Activated B cell treated with CpG ODN at 0.5 μM for 24 hours (primary cell): ENCODE results near the gene CILP2. TPM values are rescaled to one million over a fixed set of nuclear protein-coding genes. Genes with fewer than 3 reads are reported as not detected.
A peak's percentile ranks its signal among the peaks of the same experiment; 100 is the strongest.

Experiments used
- ATAC-seq: fragments of 200-7000 bp; cut with Tn5 transposase; one replicate; pipeline ENCODE4 v1.10.0; 2021; ENCODE audit warnings: low read depth, mild to moderate bottlenecking, moderate library complexity
- CTCF ChIA-PET: fragments of 350-600 bp; sonication (Branson Sonifier 250); formaldehyde crosslinking; loops from one replicate; lab custom pipeline; 2021; ENCODE audit warnings: antibody characterized with exemption; lab: Charles Lee
- POLR2A ChIA-PET: fragments of 350-600 bp; sonication (Branson Sonifier 250); formaldehyde crosslinking; loops from one replicate; lab custom pipeline; 2021; ENCODE audit warnings: antibody characterized with exemption; lab: Charles Lee
- DNase-seq: peaks from one replicate; pipeline ENCODE4 v3.0.0; 2022
- H3K27ac Mint-ChIP-seq: one replicate; pipeline ENCODE4 v1.8.0; 2020; ENCODE audit warnings: mixed read lengths
- H3K27me3 Mint-ChIP-seq: one replicate; pipeline ENCODE4 v1.8.0; 2021; ENCODE audit warnings: mixed read lengths
- H3K36me3 Mint-ChIP-seq: one replicate; pipeline ENCODE4 v1.8.0; 2021; ENCODE audit warnings: low read depth, mixed read lengths
- H3K4me1 Mint-ChIP-seq: one replicate; pipeline ENCODE4 v1.8.0; 2021; ENCODE audit warnings: mixed read lengths
- H3K4me3 Mint-ChIP-seq: one replicate; pipeline ENCODE4 v1.8.0; 2020; ENCODE audit warnings: mild to moderate bottlenecking, mixed read lengths
- H3K9me3 Mint-ChIP-seq: one replicate; pipeline ENCODE4 v1.8.0; 2020; ENCODE audit warnings: mixed read lengths
- intact Hi-C: fragments of 100-400 bp; cut with micrococcal nuclease; formaldehyde crosslinking; loops from one replicate; pipeline ENCODE4 v1.15.1; 2024
- total RNA-seq: library from RNA; stranded (reverse); gene quantifications from 2 replicates; pipeline ENCODE4 v1.2.3, GENCODE V29; 2022
- TF ChIP-seq, protein P1 (sequence below): fragments of 200-600 bp; IDR thresholded peaks from one replicate; pipeline ENCODE4 v1.8.0; 2022; ENCODE audit warnings: antibody characterized with exemption, mild to moderate bottlenecking

Gene CILP2
- total RNA-seq, 1 donor from 2014 or later = 0.27 TPM

DNA sequence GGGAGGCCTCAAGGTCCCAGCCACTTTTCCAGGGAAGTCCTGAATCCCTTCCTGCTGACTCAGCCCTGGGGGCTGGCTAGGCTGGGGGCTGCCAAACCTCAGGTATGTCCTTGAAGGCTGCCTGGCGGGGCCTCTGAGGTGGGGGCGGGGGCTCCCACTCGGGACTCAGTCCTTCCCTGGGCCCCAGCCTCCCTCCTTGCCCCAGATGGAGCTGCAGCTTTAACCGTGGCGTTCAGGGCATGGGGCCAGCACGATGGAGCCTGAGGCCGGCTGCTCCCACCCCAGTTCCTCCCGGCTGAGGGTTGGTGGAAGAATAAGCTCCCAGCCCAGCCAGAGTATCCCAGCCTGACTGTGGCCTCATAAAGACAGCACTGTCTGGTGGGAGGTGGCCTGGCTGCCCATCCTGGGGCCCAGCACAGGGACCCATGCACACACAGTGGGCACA is 12.4 kb downstream of the CILP2 start:
- CTCF ChIA-PET = no interaction called here
- DNase-seq (no peak), ATAC-seq (no peak)
- no peaks in the 10 kb centered on the region for H3K4me1 Mint-ChIP-seq
- no peaks in the 10 kb centered on the region for H3K36me3 Mint-ChIP-seq
- TF ChIP-seq, protein P1, sequence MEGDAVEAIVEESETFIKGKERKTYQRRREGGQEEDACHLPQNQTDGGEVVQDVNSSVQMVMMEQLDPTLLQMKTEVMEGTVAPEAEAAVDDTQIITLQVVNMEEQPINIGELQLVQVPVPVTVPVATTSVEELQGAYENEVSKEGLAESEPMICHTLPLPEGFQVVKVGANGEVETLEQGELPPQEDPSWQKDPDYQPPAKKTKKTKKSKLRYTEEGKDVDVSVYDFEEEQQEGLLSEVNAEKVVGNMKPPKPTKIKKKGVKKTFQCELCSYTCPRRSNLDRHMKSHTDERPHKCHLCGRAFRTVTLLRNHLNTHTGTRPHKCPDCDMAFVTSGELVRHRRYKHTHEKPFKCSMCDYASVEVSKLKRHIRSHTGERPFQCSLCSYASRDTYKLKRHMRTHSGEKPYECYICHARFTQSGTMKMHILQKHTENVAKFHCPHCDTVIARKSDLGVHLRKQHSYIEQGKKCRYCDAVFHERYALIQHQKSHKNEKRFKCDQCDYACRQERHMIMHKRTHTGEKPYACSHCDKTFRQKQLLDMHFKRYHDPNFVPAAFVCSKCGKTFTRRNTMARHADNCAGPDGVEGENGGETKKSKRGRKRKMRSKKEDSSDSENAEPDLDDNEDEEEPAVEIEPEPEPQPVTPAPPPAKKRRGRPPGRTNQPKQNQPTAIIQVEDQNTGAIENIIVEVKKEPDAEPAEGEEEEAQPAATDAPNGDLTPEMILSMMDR = no peak
- no peak overlapping the region for H3K4me3 Mint-ChIP-seq
- H3K27me3 Mint-ChIP-seq = peaks cover 5% of the 10 kb centered on the region
- intact Hi-C loops = no loop called here
- H3K27ac Mint-ChIP-seq = no peak overlapping the region
- H3K9me3 Mint-ChIP-seq = peaks cover 2% of the 10 kb centered on the region
- POLR2A ChIA-PET = no interaction called here

DNA sequence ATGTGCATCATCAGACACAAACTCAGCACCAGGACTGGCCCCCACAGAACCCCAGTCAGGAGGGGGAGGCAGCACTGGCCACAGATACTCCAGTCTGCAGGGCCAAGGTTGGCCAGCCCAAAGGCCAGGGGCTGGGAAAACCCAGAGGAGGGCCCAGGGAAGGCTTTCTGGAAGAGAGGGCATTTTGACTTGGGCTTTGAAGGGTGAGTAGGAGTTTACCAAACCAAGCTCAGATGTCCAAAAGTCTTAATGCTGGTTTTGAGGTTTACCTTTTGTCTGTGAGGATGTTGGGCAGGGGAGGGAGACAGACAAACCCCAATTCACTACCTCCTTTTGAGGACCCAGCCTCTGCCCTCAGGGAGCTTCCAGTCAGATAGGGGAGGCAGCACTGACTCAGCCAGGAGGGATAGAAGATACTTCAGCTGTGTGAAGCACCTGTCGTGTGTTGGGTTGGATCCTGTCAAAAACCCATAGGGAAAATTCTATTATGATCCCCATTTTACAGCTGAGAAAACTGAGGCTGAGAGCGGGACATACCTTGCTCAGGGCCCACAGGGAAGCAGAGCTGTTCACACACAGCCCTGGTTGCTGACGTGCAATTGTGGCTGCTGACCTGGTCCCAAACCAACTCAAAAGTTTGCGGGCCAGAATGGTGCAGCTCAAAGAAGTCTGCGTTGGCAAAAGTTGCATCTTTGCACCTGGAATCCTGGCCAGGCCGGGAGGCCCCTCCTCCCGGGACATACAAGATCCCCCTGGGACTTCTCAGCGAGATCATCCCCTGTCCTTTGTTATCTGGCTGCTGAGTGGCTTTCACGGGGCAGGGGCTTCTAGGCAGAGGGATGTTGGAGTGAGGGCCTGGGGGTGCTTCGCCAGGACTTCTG is 13.1 kb downstream of the CILP2 start:
- TF ChIP-seq, protein P1 = no peak
- intact Hi-C loops = no loop called here

DNA sequence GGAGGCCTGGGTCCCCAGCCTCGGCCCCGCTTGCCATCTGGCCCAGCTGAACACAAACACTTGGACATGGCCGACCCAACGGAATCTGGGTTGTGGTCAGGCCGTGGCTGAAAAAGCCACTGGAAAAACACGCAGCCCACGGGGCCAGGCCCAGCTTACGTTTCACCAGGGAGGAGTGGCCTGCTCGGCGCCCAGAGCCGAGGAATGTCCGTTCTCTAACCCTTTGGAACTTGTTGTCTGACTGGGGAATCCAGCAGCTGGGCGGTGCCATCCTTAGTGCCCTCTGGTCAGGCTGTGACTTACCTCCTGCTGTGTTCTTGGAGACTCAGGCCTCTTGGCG is 13.8 kb downstream of the CILP2 start:
- Mint-ChIP-seq H3K9me3 (peaks cover 2% of the 10 kb centered on the region), H3K27ac (no peak overlapping the region), H3K27me3 (peaks cover 5% of the 10 kb centered on the region), H3K4me1 (no peaks in the 10 kb centered on the region), H3K4me3 (no peak overlapping the region), H3K36me3 (no peaks in the 10 kb centered on the region)
- intact Hi-C loops = no loop called here
- ChIA-PET CTCF (interaction anchor here (0.8 kb wide), 1 partner anchor 9 kb away, joined by 3 read pairs; no protein-coding TSS in a partner anchor), POLR2A (no interaction called here)
- DNase-seq (no peak), ATAC-seq (no peak)
- TF ChIP-seq, protein P1 = no peak

More for the DNA sequence above, 13.1 kb downstream of the CILP2 start:
- Mint-ChIP-seq H3K4me1 (no peaks in the 10 kb centered on the region), H3K27ac (no peak overlapping the region), H3K36me3 (no peaks in the 10 kb centered on the region), H3K4me3 (no peak overlapping the region), H3K9me3 (peaks cover 2% of the 10 kb centered on the region), H3K27me3 (peaks cover 5% of the 10 kb centered on the region)
- DNase-seq (no peak), ATAC-seq (no peak)
- ChIA-PET CTCF (interaction anchor here (0.8 kb wide), 1 partner anchor 9 kb away, joined by 3 read pairs; no protein-coding TSS in a partner anchor), POLR2A (interaction anchor here (0.6 kb wide), 1 partner anchor 140 kb away, joined by 6 read pairs; no protein-coding TSS in a partner anchor)

DNA sequence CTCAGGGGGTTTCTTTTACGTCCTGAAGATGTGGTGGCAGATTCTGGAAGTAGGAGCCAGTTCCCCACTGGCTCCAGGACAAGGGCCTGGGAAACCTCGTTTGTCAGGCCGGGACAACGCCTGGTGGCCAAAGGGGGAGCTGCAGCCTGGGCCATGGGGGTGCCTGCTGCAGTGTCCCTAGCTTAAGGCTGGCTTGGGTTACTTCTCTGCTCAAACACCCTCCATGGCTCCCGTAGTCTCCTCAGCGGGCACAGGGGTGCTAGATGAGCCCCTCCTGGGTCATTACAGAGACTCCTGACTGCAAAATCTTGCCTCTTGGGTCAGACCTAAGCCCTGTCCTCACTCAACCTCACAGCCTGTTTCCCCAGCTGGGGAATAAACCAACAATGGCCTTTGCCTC is 14.7 kb downstream of the CILP2 start:
- H3K4me1 Mint-ChIP-seq = no peaks in the 10 kb centered on the region
- DNase-seq (no peak), ATAC-seq (peak; percentile 65)
- POLR2A ChIA-PET = interaction anchor here (1.2 kb wide), 1 partner anchor 111 kb away, joined by 3 read pairs; no protein-coding TSS in a partner anchor
- H3K27me3 Mint-ChIP-seq = peaks cover 5% of the 10 kb centered on the region
- H3K4me3 Mint-ChIP-seq = no peak overlapping the region
- CTCF ChIA-PET = interaction anchor here (0.7 to 1.3 kb wide), 2 partner anchors 43 to 44 kb away, joined by 3 read pairs; no protein-coding TSS in a partner anchor
- H3K9me3 Mint-ChIP-seq = peaks cover 2% of the 10 kb centered on the region
- no peaks in the 10 kb centered on the region for H3K36me3 Mint-ChIP-seq
- H3K27ac Mint-ChIP-seq = no peak overlapping the region
- intact Hi-C loops = no loop called here
- TF ChIP-seq, protein P1 = no peak

DNA sequence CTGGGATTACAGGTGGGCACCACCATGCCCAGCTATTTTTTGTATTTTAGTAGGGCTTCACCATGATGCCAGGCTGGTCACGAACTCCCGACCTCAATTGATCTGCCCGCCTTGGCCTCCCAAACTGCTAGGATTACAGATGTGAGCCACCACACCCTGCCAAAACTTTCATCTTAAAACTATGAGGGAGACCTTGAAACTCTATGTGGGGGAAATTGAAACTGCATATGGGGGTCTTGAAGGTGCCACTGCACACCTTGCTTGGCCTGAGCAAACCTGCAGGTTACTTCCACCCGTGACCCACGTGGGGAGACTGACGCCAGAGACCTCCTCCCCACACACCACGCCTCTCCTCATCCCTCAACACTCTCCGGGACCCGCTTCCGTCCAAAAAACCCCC is 15.6 kb downstream of the CILP2 start:
- POLR2A ChIA-PET = interaction anchor here (0.6 to 1.0 kb wide), 2 partner anchors 12 to 18 kb away, joined by 3 to 6 read pairs; no protein-coding TSS in a partner anchor
- no peak overlapping the region for H3K27ac Mint-ChIP-seq

More for the DNA sequence above, 15.6 kb downstream of the CILP2 start:
- Mint-ChIP-seq H3K27me3 (peaks cover 5% of the 10 kb centered on the region), H3K4me1 (no peaks in the 10 kb centered on the region), H3K36me3 (no peaks in the 10 kb centered on the region), H3K4me3 (no peak overlapping the region), H3K9me3 (peaks cover 2% of the 10 kb centered on the region)
- ATAC-seq = no peak
- TF ChIP-seq, protein P1 = no peak
- intact Hi-C loops = loop anchor here (2.0 kb wide), 1 partner anchor 21 kb away; no protein-coding TSS in a partner anchor
- CTCF ChIA-PET = interaction anchor here (0.8 to 1.3 kb wide), 6 partner anchors 21 to 369 kb away, joined by 3 to 9 read pairs (median 3); no protein-coding TSS in a partner anchor
- DNase-seq = no peak
